Activated CD4-positive, alpha-beta memory T cell treated with anti-CD3 and anti-CD28 coated beads for 36 hours (primary cell): ENCODE data around the gene KAT6B. TPM values are rescaled to one million over a fixed set of nuclear protein-coding genes. Genes with fewer than 3 reads are reported as not detected.

ENCODE experiments used
- CTCF ChIA-PET: fragments of 350-600 bp; sonication (Branson Sonifier 250); formaldehyde crosslinking; loops from one replicate; lab custom pipeline; 2021; ENCODE audit warnings: antibody characterized with exemption, inconsistent platforms; lab: Charles Lee
- POLR2A ChIA-PET: fragments of 350-600 bp; sonication (Branson Sonifier 250); formaldehyde crosslinking; loops from one replicate; lab custom pipeline; 2021; ENCODE audit warnings: antibody characterized with exemption; lab: Charles Lee
- DNase-seq: peaks from one replicate; pipeline ENCODE4 v3.0.0-alpha.2; 2020
- H3K27ac Mint-ChIP-seq: one replicate; pipeline ENCODE4 v1.8.0; 2021; ENCODE audit warnings: mixed read lengths
- H3K27me3 Mint-ChIP-seq: one replicate; pipeline ENCODE4 v1.8.0; 2021; ENCODE audit warnings: mixed read lengths
- H3K36me3 Mint-ChIP-seq: one replicate; pipeline ENCODE4 v1.8.0; 2021; ENCODE audit warnings: mixed read lengths
- H3K4me1 Mint-ChIP-seq: one replicate; pipeline ENCODE4 v1.8.0; 2021; ENCODE audit warnings: low read depth, mixed read lengths
- H3K4me3 Mint-ChIP-seq: one replicate; pipeline ENCODE4 v1.8.0; 2021; ENCODE audit warnings: mild to moderate bottlenecking, mixed read lengths
- H3K9me3 Mint-ChIP-seq: one replicate; pipeline ENCODE4 v1.8.0; 2021; ENCODE audit warnings: mixed read lengths
- intact Hi-C: fragments of 100-400 bp; cut with micrococcal nuclease; formaldehyde crosslinking; loops from one replicate; pipeline ENCODE4 v1.15.1; 2023
- total RNA-seq, 2 experiments: library from RNA; stranded (reverse); gene quantifications; one replicate each; pipeline ENCODE4 v1.2.3, GENCODE V29; 2021

The KAT6B gene
- total RNA-seq, 2 experiments from 2014 or later, result 17.4 to 20.5 TPM

DNA sequence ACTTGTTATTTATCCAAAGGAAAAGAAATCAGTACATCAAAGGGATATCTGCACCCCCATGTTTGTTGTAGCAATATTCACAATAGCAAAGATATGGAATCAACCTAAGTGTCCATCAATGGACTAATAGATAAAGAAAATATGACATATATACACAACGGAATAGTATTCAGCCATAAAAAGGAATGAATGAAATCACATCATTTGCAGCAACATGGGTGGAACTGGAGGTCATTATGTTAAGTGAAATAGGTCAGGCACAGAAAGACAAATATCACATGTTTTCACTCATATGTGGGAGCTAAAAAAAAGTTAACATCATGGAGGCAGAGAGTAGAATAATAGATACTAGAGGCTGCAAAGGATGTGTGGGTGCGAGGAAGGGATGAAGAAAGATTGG, 25.0 kb upstream of the KAT6B start:
- H3K4me1 Mint-ChIP-seq, result peaks cover 6% of the 10 kb centered on the region
- H3K9me3 Mint-ChIP-seq, result no peaks in the 10 kb centered on the region
- H3K27ac Mint-ChIP-seq, result no peak overlapping the region
- DNase-seq, result no peak
- no peaks in the 10 kb centered on the region for H3K36me3 Mint-ChIP-seq
- H3K27me3 Mint-ChIP-seq, result no peaks in the 10 kb centered on the region
- ChIA-PET POLR2A (no interaction called here), CTCF (no interaction called here)
- no peak overlapping the region for H3K4me3 Mint-ChIP-seq
- intact Hi-C loops, result loop anchor here (2.0 kb wide), 1 partner anchor 217 kb away; no protein-coding TSS in a partner anchor

DNA sequence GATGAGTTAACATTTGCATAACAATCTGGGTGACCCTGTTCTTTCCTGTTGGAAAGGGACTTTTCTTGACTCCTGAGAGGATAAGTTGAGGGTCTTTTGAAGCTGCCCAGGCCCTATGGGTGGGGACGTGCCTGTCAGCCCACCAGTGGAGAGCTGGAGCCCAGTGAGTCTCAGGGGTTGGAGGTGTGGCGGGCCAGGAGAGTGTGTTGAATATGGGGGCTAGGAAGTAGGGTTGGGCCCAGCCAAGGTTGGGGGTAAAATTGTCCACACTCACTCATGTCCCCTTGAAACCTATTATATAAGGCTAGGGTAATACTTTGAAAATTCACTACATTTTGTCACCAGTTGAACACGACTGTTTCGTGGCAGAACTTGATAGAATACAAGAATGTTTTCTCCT, 17.9 kb upstream of the KAT6B start:
- Mint-ChIP-seq H3K4me3 (no peak overlapping the region), H3K4me1 (no peaks in the 10 kb centered on the region), H3K27me3 (no peaks in the 10 kb centered on the region), H3K27ac (no peak overlapping the region), H3K36me3 (no peaks in the 10 kb centered on the region), H3K9me3 (no peaks in the 10 kb centered on the region)
- intact Hi-C loops, result no loop called here
- DNase-seq, result no peak
- ChIA-PET POLR2A (no interaction called here), CTCF (no interaction called here)

GRCh38 chr10:74810087-74810486, 16.3 kb upstream of the KAT6B start:
- Mint-ChIP-seq H3K4me1 (no peaks in the 10 kb centered on the region), H3K27me3 (no peaks in the 10 kb centered on the region), H3K4me3 (no peak overlapping the region), H3K36me3 (no peaks in the 10 kb centered on the region), H3K27ac (no peak overlapping the region), H3K9me3 (no peaks in the 10 kb centered on the region)
- CTCF ChIA-PET, result no interaction called here
- POLR2A ChIA-PET, result no interaction called here
- intact Hi-C loops, result loop anchor here (10.0 kb wide), 1 partner anchor 545 kb away; no protein-coding TSS in a partner anchor
- no peak for DNase-seq

GRCh38 chr10:74813381-74814259, 12.8 kb upstream of the KAT6B start:
- CTCF ChIA-PET, result no interaction called here

GRCh38 chr10:74814797-74815196, 11.6 kb upstream of the KAT6B start:
- Mint-ChIP-seq H3K9me3 (peaks cover 10% of the 10 kb centered on the region), H3K27ac (no peak overlapping the region), H3K4me1 (no peaks in the 10 kb centered on the region), H3K36me3 (peaks cover 1% of the 10 kb centered on the region), H3K27me3 (no peaks in the 10 kb centered on the region), H3K4me3 (no peak overlapping the region)
- intact Hi-C loops, result loop anchor here (10.0 kb wide), 1 partner anchor 550 kb away; no protein-coding TSS in a partner anchor
- DNase-seq, result no peak
- ChIA-PET POLR2A (no interaction called here), CTCF (no interaction called here)

More at GRCh38 chr10:74813381-74814259, 12.8 kb upstream of the KAT6B start:
- Mint-ChIP-seq H3K9me3 (peaks cover 10% of the 10 kb centered on the region), H3K4me3 (no peak overlapping the region), H3K36me3 (peaks cover 1% of the 10 kb centered on the region), H3K4me1 (no peaks in the 10 kb centered on the region), H3K27me3 (no peaks in the 10 kb centered on the region), H3K27ac (no peak overlapping the region)
- no peak for DNase-seq
- POLR2A ChIA-PET, result no interaction called here
- intact Hi-C loops, result loop anchor here (10.0 kb wide), 1 partner anchor 549 kb away; no protein-coding TSS in a partner anchor

DNA sequence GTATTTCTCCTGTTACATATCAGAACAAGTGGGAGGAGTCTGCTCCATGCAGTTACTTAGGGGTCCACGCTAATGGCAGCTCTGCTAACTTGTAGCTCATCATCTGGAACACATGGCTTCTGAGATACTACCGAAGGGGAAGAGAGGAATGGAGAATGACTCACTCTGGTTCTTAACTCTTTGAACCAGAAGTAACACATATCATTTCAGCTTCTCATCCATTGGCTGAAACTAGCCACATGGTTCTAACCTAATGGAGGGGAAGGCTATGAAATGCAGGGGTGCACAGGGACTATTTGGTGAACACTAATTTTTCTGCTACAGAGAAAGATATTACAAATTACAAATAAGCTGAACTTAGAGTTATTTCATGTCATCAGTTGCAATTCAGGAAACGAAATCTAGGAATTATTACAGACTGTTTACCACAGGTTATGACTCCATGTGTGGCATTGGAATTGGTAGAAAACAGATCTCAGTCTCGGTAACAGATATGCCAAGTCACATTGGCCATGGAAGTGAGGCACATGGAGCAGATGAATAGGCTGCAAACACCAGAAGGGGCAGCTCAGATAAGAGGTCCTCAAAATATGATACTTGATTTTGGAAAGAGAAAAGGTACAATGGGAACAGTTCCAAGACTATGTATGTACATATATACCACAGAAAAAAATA, 9.4 kb upstream of the KAT6B start:
- Mint-ChIP-seq H3K36me3 (peaks cover 1% of the 10 kb centered on the region), H3K27me3 (no peaks in the 10 kb centered on the region), H3K4me3 (no peak overlapping the region), H3K4me1 (peaks cover 2% of the 10 kb centered on the region), H3K9me3 (peaks cover 10% of the 10 kb centered on the region), H3K27ac (no peak overlapping the region)
- ChIA-PET POLR2A (no interaction called here), CTCF (no interaction called here)
- no peak for DNase-seq
- intact Hi-C loops, result loop anchor here (10.0 kb wide), 1 partner anchor 552 kb away; no protein-coding TSS in a partner anchor

DNA sequence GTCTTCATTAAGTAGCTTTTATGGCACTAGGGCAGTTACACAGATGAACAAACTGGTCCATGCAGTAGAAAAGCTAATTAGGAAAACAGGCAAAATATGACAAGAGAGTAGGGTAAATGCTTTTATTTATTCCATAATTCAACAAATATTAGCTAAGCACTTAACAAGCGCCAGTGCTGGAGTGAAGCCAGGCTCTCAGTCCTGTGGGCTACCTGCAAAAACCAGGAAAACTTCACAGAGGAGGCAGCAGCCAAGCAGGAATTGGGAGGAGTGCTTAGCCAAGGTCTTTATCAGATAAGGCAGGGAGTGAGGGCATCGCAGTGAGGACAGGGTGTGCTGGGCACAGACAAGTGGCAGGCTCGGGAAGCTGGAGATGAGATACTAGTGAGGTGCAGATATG, 4.9 kb upstream of the KAT6B start:
- CTCF ChIA-PET, result interaction anchor here (0.6 kb wide), 1 partner anchor 1084 kb away, joined by 3 read pairs; no protein-coding TSS in a partner anchor
- Mint-ChIP-seq H3K36me3 (peaks cover 1% of the 10 kb centered on the region), H3K4me3 (no peak overlapping the region), H3K27me3 (no peaks in the 10 kb centered on the region), H3K27ac (no peak overlapping the region), H3K9me3 (peaks cover 10% of the 10 kb centered on the region), H3K4me1 (peaks cover 30% of the 10 kb centered on the region)
- intact Hi-C loops, result loop anchor here (10.0 kb wide), 1 partner anchor 827 kb away; the partner anchor contains the start of gene VCL
- POLR2A ChIA-PET, result no interaction called here
- no peak for DNase-seq

GRCh38 chr10:74822101-74822500, 4.3 kb upstream of the KAT6B start:
- Mint-ChIP-seq H3K4me1 (peaks cover 32% of the 10 kb centered on the region), H3K4me3 (no peak overlapping the region), H3K27ac (peak overlapping the region; percentile 33), H3K9me3 (peaks cover 4% of the 10 kb centered on the region), H3K27me3 (no peaks in the 10 kb centered on the region), H3K36me3 (no peaks in the 10 kb centered on the region)
- ChIA-PET POLR2A (interaction anchor here (0.6 kb wide), 1 partner anchor 313 kb away, joined by 4 read pairs; no protein-coding TSS in a partner anchor), CTCF (interaction anchor here (0.6 to 1.2 kb wide), 2 partner anchors 10 to 1084 kb away, joined by 3 read pairs; no protein-coding TSS in a partner anchor)
- intact Hi-C loops, result loop anchor here (10.0 kb wide), 1 partner anchor 827 kb away; the partner anchor contains the start of gene VCL
- DNase-seq, result no peak

DNA sequence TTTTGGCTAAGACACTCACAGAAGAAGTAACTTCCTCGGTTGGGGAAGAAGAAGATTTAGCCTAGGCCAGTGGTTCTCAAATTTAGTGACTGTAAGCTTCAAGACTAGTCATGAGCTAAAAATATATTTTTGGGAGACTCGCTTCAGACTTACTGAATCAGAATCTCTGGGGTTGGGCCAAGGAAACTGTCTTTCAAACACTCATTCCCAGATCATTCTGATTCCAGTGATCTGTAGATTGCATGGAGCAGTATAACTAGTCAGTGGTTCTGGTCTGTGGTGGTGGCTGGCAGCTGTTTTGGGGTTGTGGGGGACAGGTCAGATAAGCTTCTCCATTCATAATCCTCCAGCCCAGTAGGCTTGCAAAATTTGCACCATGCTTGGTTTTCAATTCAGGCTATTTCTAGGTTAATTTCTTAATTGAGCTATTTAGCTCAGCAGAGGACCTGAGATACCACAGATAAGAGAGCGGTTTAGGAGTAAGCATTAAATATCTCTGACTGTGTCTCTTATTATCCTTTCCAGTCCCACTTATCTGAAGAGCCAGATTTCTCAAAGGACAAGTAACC, 3.8 kb upstream of the KAT6B start:
- DNase-seq, result peak; percentile 20
- H3K27me3 Mint-ChIP-seq, result no peaks in the 10 kb centered on the region
- H3K4me1 Mint-ChIP-seq, result peaks cover 37% of the 10 kb centered on the region
- H3K36me3 Mint-ChIP-seq, result no peaks in the 10 kb centered on the region
- no peak overlapping the region for H3K4me3 Mint-ChIP-seq
- H3K27ac Mint-ChIP-seq, result no peak overlapping the region
- ChIA-PET CTCF (interaction anchor here (0.8 to 1.2 kb wide), 2 partner anchors 10 to 145 kb away, joined by 3 read pairs; no protein-coding TSS in a partner anchor), POLR2A (interaction anchor here (0.6 kb wide), 1 partner anchor 313 kb away, joined by 4 read pairs; no protein-coding TSS in a partner anchor)
- H3K9me3 Mint-ChIP-seq, result no peaks in the 10 kb centered on the region
- intact Hi-C loops, result loop anchor here (10.0 kb wide), 1 partner anchor 828 kb away; the partner anchor contains the start of gene VCL

DNA sequence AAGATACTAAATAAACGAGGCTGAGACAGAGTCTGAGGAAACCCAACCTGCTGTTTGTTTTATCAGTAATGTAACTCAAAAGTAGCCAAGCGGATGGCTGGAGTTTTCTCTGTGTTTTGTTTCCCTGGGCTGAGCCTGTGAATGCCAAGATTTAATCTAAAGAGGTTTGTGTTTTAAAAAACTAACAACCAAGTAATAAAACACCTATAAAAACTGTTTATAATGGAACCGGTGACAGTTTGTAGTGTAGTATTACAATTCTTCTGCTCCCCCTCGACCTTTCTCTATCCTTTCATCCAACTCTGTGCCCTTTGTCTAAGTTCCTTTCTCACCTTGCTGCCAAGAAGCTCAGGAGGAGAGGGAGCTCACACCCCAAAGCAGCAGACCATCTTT, 2.6 kb upstream of the KAT6B start:
- H3K36me3 Mint-ChIP-seq, result no peaks in the 10 kb centered on the region
- peaks cover 45% of the 10 kb centered on the region for H3K4me1 Mint-ChIP-seq
- no peak for DNase-seq
- H3K27ac Mint-ChIP-seq, result peak overlapping the region; percentile 88
- POLR2A ChIA-PET, result interaction anchor here (0.6 to 1.2 kb wide), 3 partner anchors 74 to 387 kb away, joined by 3 to 4 read pairs (median 3); partner anchors contain the start of gene VDAC2
- no peaks in the 10 kb centered on the region for H3K9me3 Mint-ChIP-seq
- CTCF ChIA-PET, result no interaction called here
- intact Hi-C loops, result loop anchor here (10.0 kb wide), 1 partner anchor 829 kb away; the partner anchor contains the start of gene VCL
- H3K27me3 Mint-ChIP-seq, result no peaks in the 10 kb centered on the region
- H3K4me3 Mint-ChIP-seq, result peak overlapping the region; percentile 85

- H3K36me3 Mint-ChIP-seq, result no peaks in the 10 kb centered on the region
- POLR2A ChIA-PET, result interaction anchor here (0.6 to 1.2 kb wide), 4 partner anchors 20 to 387 kb away, joined by 3 to 4 read pairs (median 4); partner anchors contain the start of gene VDAC2
- peak; percentile 55 for DNase-seq
- H3K4me3 Mint-ChIP-seq, result peak overlapping the region; percentile 85
- intact Hi-C loops, result loop anchor here (10.0 kb wide), 1 partner anchor 830 kb away; the partner anchor contains the start of gene VCL
- no peaks in the 10 kb centered on the region for H3K9me3 Mint-ChIP-seq
- CTCF ChIA-PET, result interaction anchor here (1.0 kb wide), 1 partner anchor 164 kb away, joined by 3 read pairs; no protein-coding TSS in a partner anchor
- peaks cover 51% of the 10 kb centered on the region for H3K4me1 Mint-ChIP-seq
- peak overlapping the region; percentile 88 for H3K27ac Mint-ChIP-seq
- no peaks in the 10 kb centered on the region for H3K27me3 Mint-ChIP-seq
Measured at GRCh38 chr10:74824184-74824899, 2.1 kb upstream of the KAT6B start.
